GM12865 (cell line): ENCODE results near the gene ZNF283.
"Not testable (repeated sequence)": the region's sequence is repeated elsewhere in the genome, so short reads cannot be mapped to it uniquely, and the experiment has no call there.

Source experiments
- DNase-seq: peaks from one replicate; pipeline ENCODE4 v3.0.0; 2010; ENCODE audit warnings: low read depth
- H3K4me3 ChIP-seq: 2 replicates; pipeline ENCODE4 v1.5.1; 2011; ENCODE audit warnings: mild to moderate bottlenecking, low read depth, low read length, control low read depth
- CTCF ChIP-seq: IDR thresholded peaks from 2 replicates; pipeline ENCODE4 v1.5.1; 2011; ENCODE audit warnings: low read length, control low read depth, low read depth, inconsistent platforms; ENCODE audit not compliant: insufficient read depth; ENCODE audit errors: missing control alignments

Gene ZNF283

GRCh38 chr19:43799502-43800142, 27.5 kb upstream of the ZNF283 start:
- no peak overlapping the region for H3K4me3 ChIP-seq
- no peak for TF ChIP-seq CTCF
- no peak for DNase-seq

- no peak for TF ChIP-seq CTCF
- H3K4me3 ChIP-seq = no peak within 1 kb of the TSS
- no peak for DNase-seq
These were observed 24.7 kb upstream of the ZNF283 start, which contains the start of gene LYPD5 for GRCh38 chr19:43802216-43802951. Gene LYPD5 (minus strand): TSS chr19:43802447. CDS start chr19:43802380, 67 bp downstream.

GRCh38 chr19:43804432-43804831, 22.7 kb upstream of the ZNF283 start:
- DNase-seq = no peak
- TF ChIP-seq CTCF = no peak
- no peak overlapping the region for H3K4me3 ChIP-seq

GRCh38 chr19:43806401-43806800, 20.7 kb upstream of the ZNF283 start:
- not testable (repeated sequence) for H3K4me3 ChIP-seq, DNase-seq

GRCh38 chr19:43806848-43807247, 20.3 kb upstream of the ZNF283 start:
- H3K4me3 ChIP-seq = no peak overlapping the region
- no peak for TF ChIP-seq CTCF

GRCh38 chr19:43807651-43808050, 19.5 kb upstream of the ZNF283 start:
- no peak for DNase-seq
- H3K4me3 ChIP-seq = no peak overlapping the region
- TF ChIP-seq CTCF = no peak

More at GRCh38 chr19:43806848-43807247, 20.3 kb upstream of the ZNF283 start:
- no peak for DNase-seq

- TF ChIP-seq CTCF = peak; percentile 57
- peak; percentile 66 for DNase-seq
- H3K4me3 ChIP-seq = no peak overlapping the region
These were observed 17.1 kb upstream of the ZNF283 start for GRCh38 chr19:43809762-43810696.
